GM21367 (cell line): Measurements from ENCODE around the gene LAMA3.

ENCODE experiments used
- ATAC-seq: cut with Tn5 transposase; IDR thresholded peaks from one replicate; pipeline ENCODE4 v1.9.1; 2021; ENCODE audit not compliant: unreplicated experiment

Gene LAMA3

DNA sequence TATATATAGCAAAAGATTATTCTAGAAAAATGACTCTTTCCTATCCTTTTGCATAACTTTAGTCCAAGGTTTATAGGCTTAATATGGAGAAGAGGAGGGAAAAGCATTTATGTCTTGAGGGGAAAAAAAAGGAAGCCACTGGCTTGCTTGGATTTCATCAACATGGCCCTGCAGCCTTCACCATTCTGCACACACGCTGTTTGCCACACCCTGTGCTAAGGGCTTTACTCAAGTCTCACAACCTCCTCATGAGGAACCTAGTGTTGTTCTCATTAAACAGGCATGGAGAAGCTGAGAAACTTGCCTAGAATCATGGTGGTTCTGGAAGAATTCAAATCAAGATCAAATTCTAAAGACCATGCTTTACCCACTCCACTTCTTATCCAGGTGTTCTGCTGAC, 208.0 kb downstream of the LAMA3 start:
- no peak for ATAC-seq

DNA sequence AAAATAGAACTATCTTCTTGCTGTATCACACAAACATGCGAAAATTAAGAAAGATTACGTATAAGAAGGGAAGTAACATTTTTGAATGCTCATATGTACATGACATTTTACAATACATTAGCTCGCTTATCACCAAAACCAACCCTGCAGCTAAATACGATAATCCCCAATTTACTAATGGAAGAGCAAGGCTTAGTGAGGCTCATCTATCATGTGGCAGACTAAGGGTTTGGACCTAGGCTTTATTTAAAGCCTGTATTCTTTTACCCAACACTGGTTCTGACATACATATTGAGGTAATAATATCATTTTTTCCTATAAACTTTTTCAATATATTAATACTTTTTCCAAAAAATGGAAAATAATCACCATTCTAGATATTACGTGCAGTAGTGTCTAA, 208.5 kb downstream of the LAMA3 start:
- no peak for ATAC-seq

DNA sequence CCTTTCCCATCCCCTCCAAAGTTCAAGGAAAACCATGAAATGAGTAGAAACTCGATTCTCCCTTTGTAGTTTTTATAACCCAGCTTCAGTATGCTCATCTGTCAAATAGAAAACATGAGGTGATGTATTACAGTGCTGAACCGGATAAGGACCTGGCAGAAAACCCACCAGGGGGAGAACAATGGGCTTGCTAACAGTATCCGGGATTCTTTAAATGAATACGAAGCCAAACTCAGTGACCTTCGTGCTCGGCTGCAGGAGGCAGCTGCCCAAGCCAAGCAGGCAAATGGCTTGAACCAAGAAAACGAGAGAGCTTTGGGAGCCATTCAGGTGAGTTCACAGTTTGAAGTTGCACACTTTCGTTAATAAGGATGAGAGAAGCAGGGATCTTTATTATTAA, 211.7 kb downstream of the LAMA3 start:
- ATAC-seq = no peak

DNA sequence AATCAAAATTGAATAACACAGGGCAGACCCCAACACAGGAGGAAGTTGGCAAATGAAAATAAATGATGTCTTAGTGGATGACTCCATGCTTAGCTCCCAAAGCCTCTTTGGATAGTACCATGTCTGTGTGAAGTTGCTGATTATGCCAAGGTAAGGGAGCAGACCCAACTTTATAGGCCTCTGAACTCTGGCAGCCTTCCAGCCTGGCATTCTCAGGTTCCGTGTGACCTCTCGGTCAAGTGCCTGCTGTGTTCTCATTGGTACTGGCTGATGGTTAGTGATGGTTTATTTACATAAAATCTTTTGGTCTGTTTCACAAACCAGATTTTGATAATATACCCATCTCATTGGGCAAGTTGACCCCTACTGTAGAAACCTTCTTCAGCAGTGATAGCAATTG, 213.1 kb downstream of the LAMA3 start:
- ATAC-seq = no peak

DNA sequence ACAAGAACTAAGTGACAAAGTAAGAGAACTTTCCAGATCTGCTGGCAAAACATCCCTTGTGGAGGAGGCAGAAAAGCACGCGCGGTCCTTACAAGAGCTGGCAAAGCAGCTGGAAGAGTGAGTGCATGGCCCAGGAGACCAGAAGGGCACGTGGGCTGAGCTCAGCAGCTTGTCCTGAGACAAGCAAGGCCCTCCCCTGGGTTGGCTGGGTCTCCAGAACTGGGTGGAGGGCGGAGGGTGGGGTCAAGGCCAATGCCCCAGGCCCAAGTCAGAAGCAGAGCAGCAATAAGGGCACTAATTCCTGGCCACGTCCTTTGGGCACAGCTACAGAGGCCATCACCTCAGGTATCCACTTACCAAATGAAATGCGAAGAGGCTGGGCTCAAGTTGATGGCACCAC, 214.7 kb downstream of the LAMA3 start:
- ATAC-seq = no peak

DNA sequence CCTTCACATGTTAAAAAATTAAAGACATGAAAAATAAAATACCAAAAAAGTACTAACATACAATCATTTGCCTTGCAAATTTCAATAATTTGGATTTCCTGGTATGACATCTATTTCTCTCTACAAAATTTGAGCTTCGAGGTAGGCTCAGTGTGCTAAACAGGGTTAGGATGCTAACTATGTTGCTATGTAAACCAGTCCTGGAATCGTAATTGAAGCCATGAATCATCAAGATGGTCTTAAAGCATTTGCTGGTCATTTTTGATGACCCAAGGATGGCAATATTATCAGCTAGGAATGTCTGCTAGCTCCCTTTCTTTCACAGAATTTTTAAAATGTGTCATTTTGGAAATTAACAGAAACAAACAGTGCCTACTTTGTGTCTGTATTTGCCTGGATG, 217.4 kb downstream of the LAMA3 start:
- no peak for ATAC-seq

DNA sequence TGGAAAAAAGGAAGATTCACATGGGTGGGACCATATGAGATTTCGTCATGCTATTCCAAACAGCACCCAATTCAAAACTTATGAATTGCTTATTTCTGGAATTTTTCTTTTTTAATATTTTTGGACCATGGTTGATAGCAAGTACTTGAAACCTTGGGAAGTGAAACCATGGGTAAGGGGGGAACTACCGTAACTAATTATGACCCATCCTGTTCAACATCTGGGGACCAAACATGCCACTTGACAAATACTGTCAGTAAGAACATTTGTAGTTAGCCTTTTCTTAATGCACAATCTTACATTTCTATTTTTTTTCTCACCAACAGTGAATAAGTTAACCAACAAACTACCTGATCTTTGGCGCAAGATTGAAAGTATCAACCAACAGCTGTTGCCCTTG, 219.6 kb downstream of the LAMA3 start:
- no peak for ATAC-seq

DNA sequence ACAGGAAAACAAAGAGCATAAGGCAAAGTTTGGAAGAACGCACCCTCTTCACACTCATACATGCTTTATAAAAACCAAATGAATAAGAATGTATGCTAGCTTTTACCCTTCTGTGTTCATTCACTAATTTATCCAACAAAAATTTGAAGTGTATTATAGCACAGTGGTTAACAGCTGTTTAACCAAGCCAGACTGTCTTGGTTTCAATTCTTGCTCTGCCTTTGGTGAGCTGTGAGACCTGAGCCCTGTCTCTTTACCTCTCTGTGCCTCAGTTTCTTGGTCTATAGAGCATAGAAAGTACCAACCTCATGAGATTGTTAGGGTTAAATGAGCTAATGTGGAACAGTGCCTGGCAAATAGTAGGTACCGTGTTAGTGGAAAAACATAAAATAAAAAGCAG, 220.8 kb downstream of the LAMA3 start:
- no peak for ATAC-seq

DNA sequence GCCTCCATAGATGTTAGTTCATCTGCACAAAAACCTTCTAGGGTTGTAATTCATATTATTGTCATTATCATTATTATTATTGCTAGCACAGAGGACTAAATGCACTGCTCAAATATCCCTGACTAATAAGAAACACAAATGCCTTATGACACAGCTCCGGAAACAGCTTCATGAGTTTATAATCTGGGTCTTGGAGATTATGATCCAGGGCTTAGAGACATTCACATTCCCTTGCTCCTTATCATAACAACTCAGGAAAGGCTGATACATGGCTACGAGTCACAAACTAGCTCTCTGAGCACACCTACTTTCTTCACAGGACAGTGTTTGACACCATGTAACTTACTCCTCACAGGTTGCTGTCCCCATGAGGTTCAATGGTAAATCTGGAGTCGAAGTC, 223.1 kb downstream of the LAMA3 start:
- no peak for ATAC-seq

DNA sequence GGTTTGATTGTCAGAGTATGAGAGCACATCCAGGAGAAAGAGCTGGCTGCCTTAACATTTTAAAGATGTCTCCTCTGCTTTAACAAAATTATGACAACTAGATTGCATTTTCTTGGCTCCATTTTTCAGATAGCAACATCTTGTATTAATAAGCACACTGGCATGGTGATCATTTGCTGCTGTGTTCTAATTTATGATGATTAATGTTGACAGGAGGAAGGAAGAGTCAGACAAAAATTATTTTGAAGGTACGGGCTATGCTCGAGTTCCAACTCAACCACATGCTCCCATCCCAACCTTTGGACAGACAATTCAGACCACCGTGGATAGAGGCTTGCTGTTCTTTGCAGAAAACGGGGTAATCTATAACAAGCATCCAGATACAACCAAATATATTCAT, 227.1 kb downstream of the LAMA3 start:
- ATAC-seq = no peak

DNA sequence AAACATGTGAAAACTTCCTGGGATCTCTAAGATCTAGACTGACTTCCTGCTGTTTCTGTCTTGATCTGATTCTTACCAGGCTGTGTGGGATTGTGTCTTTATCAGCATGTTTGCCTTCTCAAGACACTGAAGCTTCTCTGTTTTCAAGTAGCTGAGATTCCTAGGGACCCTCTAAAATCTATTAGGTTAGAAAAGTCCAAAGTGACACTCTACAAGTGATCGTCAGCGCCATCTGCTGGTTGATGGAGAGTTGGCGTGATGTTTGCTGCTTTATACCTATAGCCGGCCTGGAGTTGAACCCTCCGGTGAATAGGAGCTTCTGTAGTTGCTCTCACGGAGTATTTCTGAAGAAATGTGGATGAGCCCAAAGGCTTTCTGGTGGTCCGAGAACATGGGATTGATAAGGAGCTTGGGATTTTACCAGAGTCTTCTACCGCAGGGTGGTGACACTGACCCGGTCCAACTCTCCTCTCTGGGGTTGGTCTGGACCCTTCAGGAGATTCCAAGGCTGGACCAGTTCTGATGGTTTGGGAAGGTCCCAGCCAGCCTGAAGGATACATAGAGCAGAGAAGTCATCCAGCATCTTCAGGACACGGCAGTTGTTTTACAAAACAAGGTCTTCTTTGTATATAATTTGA, 229.3 kb downstream of the LAMA3 start:
- no peak for ATAC-seq

DNA sequence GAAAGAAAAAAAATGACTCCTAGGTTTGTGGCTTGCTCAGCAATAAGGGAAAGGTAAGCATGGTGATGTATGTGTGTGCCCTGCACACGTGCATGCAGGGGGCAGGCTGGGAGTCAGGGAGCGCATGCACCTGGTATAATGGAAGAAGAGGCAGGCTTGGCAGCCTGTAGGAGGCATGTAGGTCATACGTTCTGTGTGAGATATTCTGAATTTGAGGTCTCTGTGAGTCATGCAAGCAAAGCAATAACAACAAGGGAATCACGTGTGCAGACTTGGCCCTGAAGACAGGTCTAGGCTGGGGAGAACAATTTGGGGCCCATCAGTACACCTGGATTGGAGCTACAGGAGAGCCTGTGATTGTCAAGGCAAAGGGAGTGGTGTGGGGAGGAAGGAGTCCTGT, 230.8 kb downstream of the LAMA3 start:
- ATAC-seq = no peak

DNA sequence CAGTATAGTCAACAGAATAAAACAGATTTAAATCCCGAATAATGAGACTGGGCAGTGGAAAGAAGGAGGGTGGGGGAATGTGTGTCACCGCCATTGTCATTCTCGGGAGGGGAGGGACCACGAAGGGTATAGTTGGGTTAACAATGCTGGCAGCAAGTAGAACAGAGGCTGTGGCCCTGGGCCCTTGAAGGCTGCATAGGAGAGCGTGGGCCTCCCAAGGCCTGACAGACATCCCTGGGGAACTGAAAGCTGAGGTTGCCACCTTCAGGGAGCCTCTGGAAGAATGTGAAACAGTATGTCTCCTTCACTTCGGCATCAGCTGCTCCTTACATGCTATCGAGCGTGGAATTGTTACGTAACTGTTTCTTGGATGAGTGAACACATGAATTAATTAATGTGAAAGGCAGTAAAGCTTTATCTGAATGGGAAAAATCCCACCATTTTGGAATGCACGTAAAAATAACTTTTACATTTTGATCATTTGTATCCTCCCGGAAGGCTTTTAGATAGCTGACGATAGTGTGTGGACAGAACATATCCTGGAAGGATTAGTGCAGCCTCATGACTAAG, 232.5 kb downstream of the LAMA3 start:
- ATAC-seq = no peak

DNA sequence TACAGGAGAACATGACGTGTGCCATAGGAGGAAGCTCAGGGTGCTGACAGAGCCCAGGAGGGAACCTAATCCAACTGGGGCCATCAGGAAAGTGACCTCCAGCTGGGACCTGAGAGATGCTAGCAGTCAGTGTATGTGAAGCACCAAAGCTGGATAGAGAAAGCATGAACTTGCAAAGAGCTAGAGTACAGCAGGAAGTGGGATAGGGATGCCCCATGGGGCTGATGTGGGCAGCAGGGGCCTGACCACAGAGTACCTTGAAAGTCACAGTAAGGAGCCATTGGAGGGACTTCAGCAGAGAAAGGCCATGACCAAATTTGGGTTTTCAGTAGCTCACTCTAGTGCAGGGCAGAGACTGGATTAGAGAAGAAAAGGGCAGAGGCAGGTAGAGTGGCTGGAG, 233.7 kb downstream of the LAMA3 start:
- ATAC-seq = no peak

DNA sequence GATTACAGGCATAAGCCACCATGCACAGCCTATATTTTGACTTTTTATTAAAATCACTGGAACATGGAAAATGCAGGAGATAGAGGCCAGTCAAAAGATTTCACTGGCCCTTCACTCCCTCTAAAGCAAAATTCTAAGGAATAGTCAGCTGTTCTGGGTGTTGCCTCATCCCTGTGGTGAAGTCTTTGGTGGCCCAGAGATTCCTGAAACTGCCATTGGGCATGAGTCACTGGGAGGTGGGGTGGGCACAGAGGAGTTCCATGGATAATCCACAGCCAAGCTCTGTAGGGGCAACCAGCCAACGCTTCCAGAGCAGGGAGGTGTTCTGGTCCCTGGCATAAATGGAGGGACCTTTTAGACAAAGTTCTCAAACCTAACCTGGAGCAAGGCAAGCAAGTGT, 235.6 kb downstream of the LAMA3 start:
- no peak for ATAC-seq

DNA sequence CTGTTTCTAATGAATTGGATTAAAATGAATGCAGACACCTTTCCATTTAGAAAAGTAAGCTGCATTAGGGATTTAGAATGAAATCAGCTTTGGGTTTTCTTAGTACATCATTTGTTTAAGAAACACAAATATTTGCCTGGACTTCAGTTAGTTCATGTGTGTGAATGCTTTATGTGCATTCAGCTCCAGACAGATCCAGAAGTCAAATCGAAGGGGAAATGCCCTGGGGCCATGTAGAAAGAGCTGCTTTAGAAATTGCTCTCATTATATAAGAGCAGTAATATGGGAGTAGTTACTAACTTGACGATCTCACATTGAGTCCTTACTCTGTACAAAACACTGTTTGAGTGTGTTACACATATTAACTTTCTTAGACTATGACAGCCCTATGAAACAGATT, 237.3 kb downstream of the LAMA3 start:
- ATAC-seq = no peak

DNA sequence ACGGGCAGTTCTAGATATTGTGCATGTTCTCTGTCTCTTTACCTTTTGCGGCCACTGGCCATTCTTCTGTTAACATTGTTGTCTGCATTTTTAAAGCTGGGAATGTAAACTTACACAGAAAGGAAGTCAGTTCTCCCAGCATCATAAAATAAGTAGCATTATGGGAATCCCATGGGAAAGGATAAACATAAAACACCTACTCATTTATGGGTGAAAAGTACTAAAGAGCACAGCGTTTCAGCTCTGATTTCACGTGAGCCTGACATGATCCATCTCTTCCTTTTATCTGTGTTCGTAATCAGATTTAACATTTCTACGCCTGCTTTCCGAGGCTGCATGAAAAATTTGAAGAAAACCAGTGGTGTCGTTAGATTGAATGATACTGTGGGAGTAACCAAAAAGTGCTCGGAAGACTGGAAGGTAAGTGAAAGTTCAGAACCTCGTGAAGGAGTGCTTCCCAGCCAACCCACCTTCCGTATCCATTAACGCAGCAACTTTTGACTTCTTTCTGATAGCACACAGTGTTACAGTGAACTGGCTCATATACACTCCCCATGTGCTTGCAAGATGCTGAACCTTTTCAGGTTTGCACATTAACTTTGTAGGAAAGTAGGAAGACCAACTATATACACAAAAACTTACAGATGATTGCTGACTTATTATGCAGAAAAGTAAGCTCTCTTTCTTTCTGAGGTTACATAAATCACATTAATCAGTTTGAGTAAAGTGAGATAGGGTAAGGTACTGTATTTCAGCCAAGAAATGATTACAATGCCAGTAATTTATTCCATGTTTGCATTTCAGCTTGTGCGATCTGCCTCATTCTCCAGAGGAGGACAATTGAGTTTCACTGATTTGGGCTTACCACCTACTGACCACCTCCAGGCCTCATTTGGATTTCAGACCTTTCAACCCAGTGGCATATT, 238.8 kb downstream of the LAMA3 start:
- no peak for ATAC-seq

DNA sequence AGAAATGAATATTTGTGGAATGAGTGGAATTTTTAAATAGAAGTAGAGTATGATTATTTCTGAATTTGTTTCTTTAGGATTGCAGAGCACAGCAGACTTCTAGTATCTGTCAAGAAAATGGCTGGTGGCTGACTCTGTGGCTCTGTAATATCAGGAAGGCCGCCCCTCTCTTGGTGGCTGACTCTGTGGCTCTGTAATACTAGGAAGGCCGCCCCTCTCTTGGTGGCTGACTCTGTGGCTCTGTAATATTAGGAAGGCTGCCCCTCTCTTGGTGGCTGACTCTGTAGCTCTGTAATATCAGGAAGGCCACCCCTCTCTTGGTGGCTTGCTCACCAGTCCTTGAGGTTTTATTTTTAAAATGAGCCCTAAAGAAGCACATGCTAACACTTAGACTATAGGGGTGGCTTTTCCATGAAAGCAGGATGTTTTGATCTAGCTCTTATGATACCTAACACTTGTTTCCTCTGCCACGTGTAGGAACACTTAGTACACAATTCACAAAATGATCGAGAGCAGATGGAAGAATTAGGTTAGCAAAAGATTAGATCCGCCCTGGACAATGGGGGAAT, 240.2 kb downstream of the LAMA3 start:
- ATAC-seq = no peak

DNA sequence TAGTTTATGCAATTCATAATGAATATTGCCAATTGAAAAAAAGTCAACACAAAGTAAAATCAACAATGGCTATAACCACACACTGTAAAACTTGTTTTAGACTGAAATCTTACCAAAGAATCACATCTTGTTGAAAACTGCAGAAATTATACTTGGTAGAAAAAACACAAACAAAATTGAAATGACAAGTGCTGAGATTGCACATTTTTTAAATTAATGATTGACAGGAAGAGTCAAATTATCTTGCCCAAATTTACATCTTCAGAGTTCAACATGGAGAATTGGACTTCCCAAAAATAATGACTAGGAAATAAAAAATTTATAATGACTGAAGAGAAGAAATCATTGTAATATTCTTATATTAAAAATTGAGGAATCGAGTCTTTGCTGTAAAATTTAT, 240.7 kb downstream of the LAMA3 start:
- ATAC-seq = no peak

DNA sequence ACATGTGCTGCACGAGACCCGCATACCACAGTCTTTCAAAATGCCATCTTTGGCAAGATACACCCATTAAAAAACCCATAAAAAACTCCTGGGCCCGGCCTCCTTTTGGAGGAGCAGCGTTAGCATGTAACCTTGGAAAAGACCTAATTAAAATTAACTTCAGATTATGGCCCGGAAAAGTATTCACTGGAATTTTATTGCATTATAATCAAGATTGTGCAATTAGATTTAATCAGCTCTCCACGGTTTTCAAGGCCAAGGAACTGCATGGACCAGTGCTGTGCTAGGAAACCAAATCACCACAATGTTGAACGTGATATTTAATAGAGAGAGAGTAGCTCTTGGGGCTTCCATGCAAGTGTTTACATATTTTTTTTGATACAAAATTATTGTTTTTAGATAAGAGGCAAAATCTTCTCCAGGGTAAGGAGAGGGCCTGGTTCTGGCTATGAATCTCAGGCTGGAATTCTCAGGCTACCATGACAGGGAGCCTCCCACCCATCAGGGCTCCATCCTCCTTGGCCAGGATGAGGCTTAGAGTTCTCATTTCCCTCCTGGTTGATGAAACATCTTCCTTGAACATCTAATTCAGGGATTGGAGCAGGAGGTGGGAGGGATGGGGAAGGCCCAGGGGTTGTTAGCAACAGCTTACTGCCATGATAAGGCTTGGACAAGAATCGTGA, 243.3 kb downstream of the LAMA3 start:
- no peak for ATAC-seq

DNA sequence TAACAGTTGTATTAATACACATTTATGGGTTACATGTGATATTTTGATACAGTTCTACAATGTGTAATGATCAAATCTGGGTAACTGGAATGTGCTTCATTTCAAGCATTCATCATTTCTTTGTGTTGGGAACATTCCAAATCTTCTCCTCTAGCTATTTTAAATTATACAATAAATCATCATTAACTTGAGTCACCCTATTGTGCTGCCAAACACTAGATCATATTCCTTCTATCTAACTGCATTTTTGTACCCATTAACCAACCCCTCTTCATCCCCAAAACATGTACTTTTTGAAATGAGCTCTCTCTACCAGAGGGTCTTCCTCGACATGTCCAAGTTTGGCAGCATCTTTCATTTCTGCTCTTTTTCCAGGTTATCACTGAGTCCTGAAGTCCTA, 244.2 kb downstream of the LAMA3 start:
- no peak for ATAC-seq
